ENCODE results near the gene MAP1LC3C.
A peak's percentile ranks its signal among the peaks of the same experiment; 100 is the strongest.

MAP1LC3C gene

GRCh38 chr1:241999026-241999425 lies at the start of gene MAP1LC3C:
Gene MAP1LC3C (minus strand): TSS chr1:241999098. CDS start chr1:241999008, 90 bp downstream.
- no peak for DNase-seq (ENCODE audit: low read depth)

- no peak for DNase-seq (ENCODE audit: low read depth)
These were observed 44.3 kb upstream of the MAP1LC3C start for GRCh38 chr1:242043165-242043564.

GRCh38 chr1:242034392-242034791 lies 35.5 kb upstream of the MAP1LC3C start:
- DNase-seq (ENCODE audit: low read depth): no peak

GRCh38 chr1:242033447-242033846 lies 34.5 kb upstream of the MAP1LC3C start:
- no peak for DNase-seq (ENCODE audit: low read depth)

GRCh38 chr1:242030071-242030470 lies 31.2 kb upstream of the MAP1LC3C start:
- DNase-seq (ENCODE audit: low read depth): no peak

- no peak for DNase-seq (ENCODE audit: low read depth)
These were observed 26.8 kb upstream of the MAP1LC3C start for GRCh38 chr1:242025681-242026080.

GRCh38 chr1:242023805-242024204 lies 24.9 kb upstream of the MAP1LC3C start:
- DNase-seq (ENCODE audit: low read depth): no peak

GRCh38 chr1:242019018-242019417 lies 20.1 kb upstream of the MAP1LC3C start:
- DNase-seq (ENCODE audit: low read depth): no peak

GRCh38 chr1:242017580-242018233 lies 18.8 kb upstream of the MAP1LC3C start:
- peak; percentile 35 for DNase-seq (ENCODE audit: low read depth)

- DNase-seq (ENCODE audit: low read depth): no peak
These were observed 17.6 kb upstream of the MAP1LC3C start for GRCh38 chr1:242016479-242016878.

- peak; percentile 26 for DNase-seq (ENCODE audit: low read depth)
These were observed 13.2 kb upstream of the MAP1LC3C start for GRCh38 chr1:242011894-242012660.

GRCh38 chr1:242008826-242009495 lies 10.1 kb upstream of the MAP1LC3C start:
- DNase-seq (ENCODE audit: low read depth): no peak

GRCh38 chr1:242006976-242007375 lies 8.1 kb upstream of the MAP1LC3C start:
- DNase-seq (ENCODE audit: low read depth): no peak

GRCh38 chr1:242005866-242006535 lies 7.1 kb upstream of the MAP1LC3C start:
- no peak for DNase-seq (ENCODE audit: low read depth)

- no peak for DNase-seq (ENCODE audit: low read depth)
These were observed 6.0 kb upstream of the MAP1LC3C start for GRCh38 chr1:242004751-242005495.

GRCh38 chr1:242002510-242002909 lies 3.6 kb upstream of the MAP1LC3C start:
- no peak for DNase-seq (ENCODE audit: low read depth)

- no peak for DNase-seq (ENCODE audit: low read depth)
These were observed 3.2 kb upstream of the MAP1LC3C start for GRCh38 chr1:242002072-242002471.

GRCh38 chr1:242000434-242000833 lies 1.5 kb upstream of the MAP1LC3C start:
- no peak for DNase-seq (ENCODE audit: low read depth)

- DNase-seq (ENCODE audit: low read depth): peak; percentile 57
These were observed 431 bp downstream of the MAP1LC3C start for GRCh38 chr1:241998412-241998921.

GRCh38 chr1:241997401-241997998 lies 1.4 kb downstream of the MAP1LC3C start:
- no peak for DNase-seq (ENCODE audit: low read depth)

GRCh38 chr1:241994171-241994570 lies 4.7 kb downstream of the MAP1LC3C start:
- no peak for DNase-seq (ENCODE audit: low read depth)

Measured in amniotic epithelial cell (primary cell).